Measurements from ENCODE around the gene NCS1. TPM values are rescaled to one million over a fixed set of nuclear protein-coding genes. Genes with fewer than 3 reads are reported as not detected.

The NCS1 gene
- total RNA-seq, 1 donor from 2014 or later, result 59.7 TPM

GRCh38 chr9:130285271-130285670, 113.1 kb downstream of the NCS1 start:
- DNase-seq (ENCODE audit: low read depth), result no peak

GRCh38 chr9:130286072-130286770, 114.0 kb downstream of the NCS1 start:
- no peak for DNase-seq (ENCODE audit: low read depth)

Other genes starting within 250 kb of the NCS1 start
- gene FNBP1, start 129.2 kb upstream of the NCS1 start, total RNA-seq, result 18.2 and 25.3 TPM in 2 replicates
- 23.4 and 27.2 TPM in 2 replicates for gene GPR107, start 118.5 kb upstream of the NCS1 start, total RNA-seq
- gene HMCN2, start 93.4 kb downstream of the NCS1 start, total RNA-seq, result 0.13 and 0.21 TPM in 2 replicates

Data from myocyte (in vitro differentiated cells).